ENCODE measurements around the gene UMPS.
"Not testable (repeated sequence)": the region's sequence is repeated elsewhere in the genome, so short reads cannot be mapped to it uniquely, and the experiment has no call there.

The UMPS gene

GRCh38 chr3:124781476-124782376, 51.5 kb downstream of the UMPS start:
- no peak for DNase-seq

DNA sequence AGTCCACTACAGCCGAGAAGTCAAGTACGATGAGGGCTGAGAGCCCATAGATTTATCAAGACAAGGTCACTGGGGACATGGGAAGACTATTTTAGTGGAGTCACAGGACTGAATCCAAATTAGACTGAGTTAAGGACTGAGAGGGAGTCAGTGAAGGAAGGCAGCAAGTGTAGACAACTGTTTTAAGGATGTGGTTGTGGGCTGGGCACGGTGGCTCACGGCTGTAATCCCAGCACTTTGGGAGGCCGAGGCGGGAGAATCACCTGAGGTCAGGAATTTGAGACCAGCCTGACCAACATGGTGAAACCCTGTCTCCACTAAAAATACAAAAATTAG, 52.1 kb downstream of the UMPS start:
- DNase-seq = not testable (repeated sequence)

DNA sequence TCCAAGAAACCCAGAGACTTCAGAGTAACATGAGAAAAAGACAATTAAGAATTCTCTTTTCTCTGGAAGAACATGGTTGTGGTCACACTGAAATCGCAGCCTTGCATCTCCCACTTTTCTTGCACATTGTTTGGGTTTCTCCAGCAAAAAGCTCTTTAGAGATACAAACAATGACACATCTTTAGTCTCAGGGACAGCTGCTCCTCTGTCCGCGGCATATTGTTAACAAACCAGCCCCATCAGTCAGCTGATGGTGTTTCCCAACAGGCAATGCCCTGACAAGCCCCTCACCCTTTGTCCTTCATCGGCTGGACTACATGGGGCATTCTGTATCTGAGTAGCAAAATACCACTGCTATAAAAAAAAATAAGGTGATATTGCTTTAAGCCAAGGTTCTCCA, 53.4 kb downstream of the UMPS start:
- DNase-seq = no peak

GRCh38 chr3:124784686-124785382, 54.6 kb downstream of the UMPS start:
- DNase-seq = no peak

- no peak for DNase-seq
These were observed 55.7 kb downstream of the UMPS start for GRCh38 chr3:124785973-124786372.

- no peak for DNase-seq
These were observed 56.4 kb downstream of the UMPS start for GRCh38 chr3:124786511-124787241.

GRCh38 chr3:124787476-124788195, 57.4 kb downstream of the UMPS start:
- no peak for DNase-seq

DNA sequence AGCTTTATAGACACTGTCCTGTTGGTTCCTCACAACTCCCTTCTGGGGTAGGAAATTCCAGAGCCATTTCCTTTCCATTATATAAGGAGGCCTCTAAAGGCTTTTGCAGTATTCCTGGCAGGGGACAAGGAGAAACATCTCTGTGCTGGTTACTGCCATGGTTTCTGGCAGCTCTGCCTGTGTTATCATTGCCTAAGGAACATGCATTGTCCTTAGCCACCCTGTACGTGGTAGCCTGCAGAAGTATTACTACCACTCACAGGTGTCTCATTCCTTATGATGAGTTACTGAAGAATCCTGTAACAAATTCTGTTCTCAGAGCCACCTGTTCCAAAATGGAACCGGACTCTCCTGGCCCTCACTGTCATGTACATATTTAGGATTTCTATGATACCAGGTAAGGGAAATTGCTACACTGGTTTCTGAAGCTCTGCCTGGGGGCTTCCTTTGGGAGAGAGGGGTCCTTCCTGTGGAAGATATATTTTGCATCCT, 58.0 kb downstream of the UMPS start:
- no peak for DNase-seq

DNA sequence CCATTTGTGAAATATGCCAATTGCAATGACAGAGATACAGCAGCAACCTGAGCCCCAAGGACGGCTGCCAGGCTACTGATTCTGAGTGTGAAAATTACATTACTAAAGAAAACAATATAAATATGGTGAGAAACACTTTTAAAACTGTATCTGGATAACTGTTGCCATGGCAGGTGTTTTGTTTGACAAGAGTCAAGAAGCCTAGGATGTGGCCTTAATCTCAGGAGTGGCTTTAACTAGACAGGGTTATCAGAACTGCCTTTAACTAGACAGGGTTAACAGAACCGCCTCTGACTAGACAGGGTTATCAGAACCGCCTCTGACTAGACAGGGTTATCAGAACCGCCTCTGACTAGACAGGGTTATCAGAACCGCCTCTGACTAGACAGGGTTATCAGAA, 58.9 kb downstream of the UMPS start:
- DNase-seq = not testable (repeated sequence)

GRCh38 chr3:124791142-124791541, 60.9 kb downstream of the UMPS start:
- DNase-seq = no peak

DNA sequence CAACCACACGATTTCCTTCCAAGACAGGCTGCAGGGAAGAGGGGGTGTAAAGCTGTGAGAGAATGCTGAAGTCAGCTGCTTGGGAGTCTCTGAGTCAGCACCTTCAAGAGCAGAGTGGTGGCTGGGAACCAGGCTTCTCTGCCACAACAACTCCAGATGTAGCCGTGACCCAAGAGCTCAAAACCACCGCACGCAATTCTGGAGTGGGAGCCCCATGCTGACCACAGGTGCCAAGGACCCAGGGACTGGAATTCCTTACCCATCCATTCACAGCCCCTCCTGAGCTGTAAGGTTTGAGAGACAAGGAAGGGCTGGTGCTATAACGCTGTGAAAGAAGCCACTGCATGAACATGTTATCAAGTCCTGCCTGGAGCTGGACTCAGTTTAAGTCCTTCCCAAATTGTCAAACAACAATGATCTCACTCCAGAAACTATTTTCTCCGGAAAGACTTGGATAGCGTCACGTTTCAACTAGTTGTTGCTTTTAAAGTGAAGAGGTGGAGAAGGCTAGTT, 61.4 kb downstream of the UMPS start:
- no peak for DNase-seq

DNA sequence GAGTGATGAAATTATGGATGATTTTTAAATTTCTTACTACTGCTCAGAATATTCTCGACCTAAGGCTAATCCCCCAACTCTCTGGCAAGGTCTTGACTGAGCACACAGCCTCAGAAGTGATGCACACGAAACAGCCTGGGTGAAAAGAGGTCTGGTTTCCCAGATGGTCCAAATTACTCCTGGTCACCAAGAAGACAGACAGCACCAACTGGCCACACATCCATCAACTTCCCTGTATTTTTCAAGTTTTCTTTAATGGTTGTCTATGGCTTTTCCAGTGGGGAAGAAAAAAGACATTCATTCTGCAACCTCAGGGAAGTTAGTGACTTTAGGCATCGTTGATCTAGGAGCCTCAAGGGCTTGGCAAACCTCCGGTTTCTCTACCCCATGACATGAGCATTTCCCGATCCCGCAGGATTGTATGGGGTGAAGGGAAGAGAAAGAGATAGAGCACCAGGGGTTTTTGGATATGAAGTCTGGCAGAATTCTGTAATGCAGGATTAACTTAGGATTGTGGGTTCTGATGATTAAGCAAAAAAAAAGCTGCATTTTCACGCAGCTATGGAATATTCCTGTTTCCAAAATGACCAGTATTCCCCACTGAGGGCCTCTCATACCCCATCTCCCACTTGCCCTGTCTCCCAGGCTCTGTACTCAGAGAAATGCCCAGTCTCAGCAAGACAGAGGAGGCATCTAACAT, 62.2 kb downstream of the UMPS start:
- no peak for DNase-seq

GRCh38 chr3:124793054-124793739, 62.9 kb downstream of the UMPS start:
- DNase-seq = no peak

- no peak for DNase-seq
These were observed 66.2 kb downstream of the UMPS start for GRCh38 chr3:124796477-124796876.

DNA sequence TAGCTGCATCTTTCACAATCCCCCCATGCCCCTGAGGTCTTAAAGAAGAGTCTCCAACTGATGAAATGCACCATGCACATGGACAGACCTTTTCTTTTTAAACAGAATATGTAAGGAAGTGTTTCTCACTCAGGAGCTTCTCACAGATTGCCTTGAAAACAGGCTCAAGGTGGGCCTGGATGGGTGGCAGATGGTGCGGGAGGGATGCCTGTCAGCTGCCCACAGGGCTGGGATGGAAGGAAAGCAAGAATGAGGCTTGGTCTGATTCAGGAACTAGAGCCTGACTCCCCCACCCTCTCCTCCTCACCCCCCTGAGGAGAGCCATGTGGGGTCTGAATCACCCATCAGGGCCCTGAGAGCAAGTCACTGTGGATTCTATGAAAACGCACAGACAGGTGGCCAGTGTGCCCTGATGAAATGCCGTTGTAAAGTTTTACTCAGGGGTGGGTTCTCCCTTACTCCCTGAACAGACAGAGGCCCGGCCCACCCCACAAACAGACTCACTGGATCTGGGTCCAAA, 67.2 kb downstream of the UMPS start:
- DNase-seq = no peak
